Gastrocnemius medialis (tissue), 4 donors: Measurements from ENCODE around the gene CIPC. TPM values are rescaled to one million over a fixed set of nuclear protein-coding genes. Genes with fewer than 3 reads are reported as not detected.

ENCODE experiments used
- ATAC-seq, 2 donors: fragments of 150-250 bp; one replicate each; pipeline ENCODE4 v1.9.1; 2016
- DNase-seq, 2 donors: peaks; one replicate each; pipeline ENCODE4 v3.0.0-alpha.2; 2019
- H3K27ac ChIP-seq, 4 donors: fragments of 200-600 bp; sonication (generic); 1 replicate in 1 of 4; 2 replicates in 3 of 4; pipeline ENCODE4 v1.5.1; 2016 to 2018; ENCODE audit warnings: mild to moderate bottlenecking in 2 of 4, moderate library complexity in 1 of 4
- H3K27me3 ChIP-seq, 3 donors: fragments of 200-600 bp; sonication (generic) in 2 of 3; 1 replicate in 1 of 3; 2 replicates in 2 of 3; pipeline versions ENCODE4 v1.5.1 to v1.6.0; 2016 to 2019; ENCODE audit warnings: mild to moderate bottlenecking in 1 of 3, moderate library complexity in 1 of 3
- H3K36me3 ChIP-seq, 2 donors: fragments of 200-600 bp; sonication (generic) in 1 of 2; one replicate each; pipeline ENCODE4 v1.5.1; 2017 to 2018
- H3K4me1 ChIP-seq, 2 donors: fragments of 200-600 bp; sonication (generic) in 1 of 2; one replicate each; pipeline ENCODE4 v1.5.1; 2016 to 2017; ENCODE audit warnings: mild to moderate bottlenecking in 2 of 2
- H3K4me3 ChIP-seq, 4 donors: fragments of 200-600 bp; sonication (generic) in 3 of 4; 1 replicate in 1 of 4; 2 replicates in 3 of 4; pipeline ENCODE4 v1.5.1; 2016 to 2019; ENCODE audit warnings: mild to moderate bottlenecking in 2 of 4
- H3K9me3 ChIP-seq, 3 donors: fragments of 200-600 bp; sonication (generic) in 2 of 3; 1 replicate in 1 of 3; 2 replicates in 2 of 3; pipeline ENCODE4 v1.5.1; 2016 to 2019
- CTCF ChIP-seq, 5 experiments: fragments of 450-650 bp in 3 of 5; fragments of 200-600 bp in 2 of 5; sonication (generic) in 2 of 5; IDR thresholded peaks in 4 of 5; conservative IDR thresholded peaks in 1 of 5; 1 replicate in 4 of 5; 2 replicates in 1 of 5; pipeline ENCODE4 v1.5.1; 2016 to 2019; ENCODE audit warnings: antibody characterized with exemption in 5 of 5, mild to moderate bottlenecking in 3 of 5, moderate library complexity in 3 of 5
- POLR2A ChIP-seq, 2 donors: fragments of 450-650 bp; IDR thresholded peaks; one replicate each; pipeline ENCODE4 v1.6.1; 2017; ENCODE audit warnings: antibody characterized with exemption in 2 of 2, mild to moderate bottlenecking in 2 of 2, moderate library complexity in 2 of 2
- in situ Hi-C, 4 donors: fragments of 200-750 bp; cut with MboI; loops; one replicate each; pipeline versions ENCODE4 v1.15.0 to v1.8.0; 2017; ENCODE audit warnings: low sequenced_read_pairs in 4 of 4
- intact Hi-C: fragments of 100-400 bp; cut with DNase I; formaldehyde crosslinking; loops from one replicate; pipeline ENCODE4 v1.15.1; 2023; ENCODE audit warnings: low total_unique reads
- total RNA-seq, 4 donors: library from RNA; depleted of rRNA; stranded (reverse); fragments of >200 nt; gene quantifications; one replicate each; pipeline versions ENCODE4 v1.1.0 to v1.2.3, GENCODE V29; 2016

CIPC gene
- total RNA-seq, 4 donors from 2014 or later, result 114 to 178 (median 120) TPM

- Histone ChIP-seq H3K36me3 (no peaks in the 10 kb centered on the region), H3K27me3 (no peaks in the 10 kb centered on the region), H3K4me1 (peaks cover 24 to 28% of the 10 kb centered on the region in 2 donors), H3K9me3 (peaks cover 0 to 8% (median 0%) of the 10 kb centered on the region in 3 donors), H3K27ac (peak overlapping the region; percentile 93 to 99 (median 98)), H3K4me3 (no peak overlapping the region)
- intact Hi-C loops, result loop anchor here (1.0 to 5.0 kb wide), 4 partner anchors 24 to 218 kb away; no protein-coding TSS in a partner anchor
- ATAC-seq (no peak), DNase-seq (peak in 1 of 2 donors; percentile 72)
- in situ Hi-C loops, result loop anchor here in 1 of 4 donors (25.0 kb wide), 1 partner anchor 382 kb away; no protein-coding TSS in a partner anchor
- TF ChIP-seq POLR2A (IDR thresholded peaks at IDR 0.05) (no peak), CTCF (IDR thresholded peaks at IDR 0.05 in 4 of 5, conservative IDR thresholded peaks at IDR 0.05 in 1 of 5) (peak; percentile 64 to 83 (median 78))
These were observed 3.3 kb upstream of the CIPC start for GRCh38 chr14:77094672-77095284.

GRCh38 chr14:77097006-77097699 is 905 bp upstream of the CIPC start:
- in situ Hi-C loops (loop anchor here in 1 of 4 donors (25.0 kb wide), 1 partner anchor 385 kb away; no protein-coding TSS in a partner anchor), intact Hi-C loops (loop anchor here (1.0 to 5.0 kb wide), 3 partner anchors 20 to 55 kb away; no protein-coding TSS in a partner anchor)
- no peaks in the 10 kb centered on the region for H3K9me3 ChIP-seq
- ATAC-seq (peak; percentile 54 to 67), DNase-seq (no peak)
- no peak for TF ChIP-seq CTCF (IDR thresholded peaks at IDR 0.05 in 4 of 5, conservative IDR thresholded peaks at IDR 0.05 in 1 of 5)
- TF ChIP-seq POLR2A (IDR thresholded peaks at IDR 0.05), result no peak
- H3K36me3 ChIP-seq, result no peaks in the 10 kb centered on the region
- H3K4me1 ChIP-seq, result peaks cover 47 to 50% of the 10 kb centered on the region in 2 donors
- peak overlapping the region; percentile 93 to 99 (median 98) for H3K27ac ChIP-seq
- H3K27me3 ChIP-seq, result no peaks in the 10 kb centered on the region
- peak overlapping the region; percentile 56 to 90 (median 69) for H3K4me3 ChIP-seq

GRCh38 chr14:77098529-77099353 is 683 bp downstream of the CIPC start:
- Histone ChIP-seq H3K9me3 (no peaks in the 10 kb centered on the region), H3K27ac (peak overlapping the region; percentile 93 to 99 (median 98)), H3K36me3 (no peaks in the 10 kb centered on the region), H3K4me3 (peak overlapping the region; percentile 71 to 90 (median 85)), H3K27me3 (no peaks in the 10 kb centered on the region), H3K4me1 (peaks cover 62 to 64% of the 10 kb centered on the region in 2 donors)
- intact Hi-C loops, result loop anchor here (1.0 to 5.0 kb wide), 5 partner anchors 56 to 286 kb away; partner anchors contain the start of genes ANGEL1, IRF2BPL and POMT2
- in situ Hi-C loops, result loop anchor here in 1 of 4 donors (25.0 kb wide), 1 partner anchor 386 kb away; no protein-coding TSS in a partner anchor
- DNase-seq (peak; percentile 64 to 92), ATAC-seq (peak; percentile 51 to 59)
- TF ChIP-seq CTCF (IDR thresholded peaks at IDR 0.05 in 4 of 5, conservative IDR thresholded peaks at IDR 0.05 in 1 of 5) (no peak), POLR2A (IDR thresholded peaks at IDR 0.05) (peak; percentile 40 to 54)
